ENCODE results near the gene SDCCAG8.

SDCCAG8 gene

DNA sequence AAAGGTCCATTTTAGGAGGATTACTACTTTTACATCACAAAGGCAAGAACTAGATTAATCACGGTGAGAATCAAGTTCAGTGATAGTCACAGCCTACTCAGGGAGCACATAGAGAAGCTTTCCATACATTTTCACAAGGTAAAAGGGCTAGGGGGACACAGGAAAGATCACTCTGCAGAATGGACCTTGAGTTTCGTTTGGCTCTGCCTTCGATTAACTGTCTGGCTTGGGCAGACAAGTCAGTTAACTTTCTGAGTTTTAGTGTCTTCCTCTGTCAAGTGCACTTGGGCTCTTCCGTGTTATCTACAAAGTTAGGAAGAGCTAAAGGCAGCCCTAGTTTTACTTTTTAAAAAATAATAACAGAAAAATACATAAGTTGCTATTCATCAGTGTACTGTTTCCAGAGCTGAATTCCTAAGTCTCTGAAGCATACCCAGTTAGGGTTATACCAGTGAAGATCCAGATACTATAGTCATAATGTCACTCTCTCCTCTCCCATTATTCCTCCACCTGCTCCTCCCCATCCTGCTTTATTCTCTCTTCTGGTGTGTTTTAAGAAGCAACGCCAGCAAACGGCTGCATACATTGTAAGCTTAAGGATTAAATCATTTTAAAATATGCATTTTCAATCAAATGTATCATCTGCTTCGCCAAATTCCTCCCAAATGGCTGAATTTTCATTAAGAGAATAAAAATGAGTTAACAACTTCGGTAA is 2.5 kb upstream of the SDCCAG8 start:
- DNase-seq (ENCODE audit: low read depth), result no peak
- H3K4me3 ChIP-seq (ENCODE audit: low read depth, low read length), result peak overlapping the region; percentile 89

DNA sequence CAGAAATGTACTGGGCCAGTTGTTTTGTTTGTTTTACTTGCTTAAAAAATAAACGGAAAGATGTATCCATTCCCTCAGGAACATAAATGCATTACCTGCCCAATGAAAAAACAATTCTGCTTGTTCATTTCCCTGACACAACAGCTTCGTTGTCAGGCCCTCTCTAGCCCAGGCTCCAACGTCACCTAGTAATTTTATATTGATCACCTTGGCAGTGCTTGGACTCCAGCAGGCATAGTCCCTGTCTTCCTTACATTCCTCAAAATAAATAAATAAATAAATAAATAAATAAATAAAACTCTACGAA is 2.0 kb upstream of the SDCCAG8 start:
- no peak for DNase-seq (ENCODE audit: low read depth)
- H3K4me3 ChIP-seq (ENCODE audit: low read depth, low read length), result peak overlapping the region; percentile 89

DNA sequence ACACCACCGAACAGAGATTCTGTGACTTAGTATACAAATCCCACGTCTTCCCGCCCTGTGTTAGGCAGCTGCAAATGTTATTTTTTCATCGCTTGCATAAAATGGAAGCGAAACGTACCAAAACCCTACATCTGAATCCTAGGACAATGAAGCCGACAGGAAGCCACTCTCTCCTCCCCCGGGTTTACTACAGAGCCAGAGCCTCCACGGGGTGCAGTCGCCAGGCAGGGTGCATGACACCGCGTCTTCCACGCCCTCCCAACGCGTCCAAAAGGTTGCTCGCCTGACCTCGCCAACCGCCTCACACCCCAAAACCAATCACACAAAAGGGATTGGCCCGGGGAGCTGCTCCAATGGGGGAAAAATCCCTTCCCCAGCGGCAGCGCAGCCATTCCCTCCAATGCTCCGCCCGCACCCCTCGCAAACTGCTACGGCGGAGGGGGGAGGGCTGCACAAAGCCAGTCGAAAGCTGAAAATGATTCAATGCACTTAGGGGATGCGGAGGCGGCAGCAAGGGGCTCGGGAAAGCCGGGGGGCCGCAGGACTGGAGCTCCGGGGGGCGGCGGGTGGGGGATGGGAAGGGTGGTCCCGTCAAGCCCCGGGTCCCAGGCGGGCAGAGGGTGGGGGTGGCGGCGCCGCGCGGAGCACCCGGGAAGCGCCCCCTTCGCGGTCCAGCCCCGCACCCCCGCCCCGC is 1.5 kb upstream of the SDCCAG8 start:
- no peak for DNase-seq (ENCODE audit: low read depth)

DNA sequence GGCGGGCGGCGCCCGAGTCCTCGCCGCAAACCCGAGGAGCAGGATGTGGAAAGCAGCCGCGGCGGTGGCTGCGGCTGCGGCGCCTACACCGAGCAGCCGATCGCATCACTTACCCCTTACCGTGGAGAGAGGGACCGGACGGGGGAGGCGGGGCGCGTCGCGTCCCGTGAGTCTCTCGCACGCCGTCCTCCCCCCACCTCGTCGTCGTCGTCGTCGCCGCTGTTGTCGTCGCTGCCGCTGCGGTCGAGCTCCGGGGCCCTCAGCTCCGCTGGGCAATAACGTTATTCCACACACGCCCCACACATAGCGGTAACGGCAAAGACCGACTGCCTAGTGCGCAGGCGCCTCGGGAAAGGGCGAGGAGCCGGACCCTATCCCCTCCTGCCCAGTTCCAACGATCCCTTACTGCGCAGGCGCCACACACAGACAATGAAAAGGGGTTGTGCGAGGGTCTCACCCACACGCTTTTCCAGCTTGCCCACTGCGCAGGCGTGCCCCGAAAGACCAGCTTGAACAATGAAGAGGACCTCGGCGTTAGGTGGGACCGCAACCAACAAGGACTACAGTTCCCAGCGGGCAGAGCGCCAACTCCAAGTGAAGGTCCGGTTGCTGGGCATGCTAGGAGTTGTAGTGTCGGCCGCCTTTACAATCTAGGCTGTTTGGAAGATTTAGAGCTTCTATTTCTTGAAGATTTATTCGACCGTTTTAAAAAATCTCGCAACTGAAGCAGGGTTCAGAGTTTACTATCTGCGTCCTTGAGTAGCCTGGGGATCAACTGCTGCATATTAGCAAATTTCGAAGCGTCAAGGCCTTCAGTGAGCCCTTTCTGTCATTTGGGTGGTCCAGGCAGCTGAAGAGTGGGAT is 682 bp upstream of the SDCCAG8 start, which contains the start of gene CEP170:
Gene CEP170, minus strand, starts transcription at position 355 of the 864 bp plus-strand sequence. CDS start 30,001 bp downstream, outside the sequence.
- DNase-seq (ENCODE audit: low read depth), result peak; percentile 96
- H3K4me3 ChIP-seq (ENCODE audit: low read depth, low read length), result peak within 1 kb of the TSS; percentile 89

More for the DNA sequence above, 1.5 kb upstream of the SDCCAG8 start:
- peak overlapping the region; percentile 89 for H3K4me3 ChIP-seq (ENCODE audit: low read depth, low read length)

DNA sequence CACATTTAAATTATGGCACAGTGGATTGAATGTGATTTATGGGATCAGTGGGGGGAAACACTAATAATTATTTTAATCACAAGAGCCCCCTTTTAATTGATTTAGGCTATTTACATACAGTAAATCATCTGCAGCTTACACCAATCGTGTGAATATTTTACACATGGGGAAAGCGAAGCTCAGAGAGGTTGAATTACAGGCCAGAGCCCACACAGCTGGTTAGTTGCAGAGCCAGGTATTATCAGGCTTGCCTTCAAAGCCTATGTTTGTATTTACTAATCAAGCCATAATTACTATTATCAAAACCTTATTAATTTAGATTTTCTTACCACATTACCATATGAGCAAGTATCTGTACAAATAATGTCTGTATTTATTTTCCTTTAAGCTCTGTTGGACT is 749 bp downstream of the SDCCAG8 start:
- DNase-seq (ENCODE audit: low read depth), result no peak
- peak overlapping the region; percentile 89 for H3K4me3 ChIP-seq (ENCODE audit: low read depth, low read length)

- no peak for DNase-seq (ENCODE audit: low read depth)
- H3K4me3 ChIP-seq (ENCODE audit: low read depth, low read length), result peak overlapping the region; percentile 89
Measured at GRCh38 chr1:243257189-243257588, 1.3 kb downstream of the SDCCAG8 start.

DNA sequence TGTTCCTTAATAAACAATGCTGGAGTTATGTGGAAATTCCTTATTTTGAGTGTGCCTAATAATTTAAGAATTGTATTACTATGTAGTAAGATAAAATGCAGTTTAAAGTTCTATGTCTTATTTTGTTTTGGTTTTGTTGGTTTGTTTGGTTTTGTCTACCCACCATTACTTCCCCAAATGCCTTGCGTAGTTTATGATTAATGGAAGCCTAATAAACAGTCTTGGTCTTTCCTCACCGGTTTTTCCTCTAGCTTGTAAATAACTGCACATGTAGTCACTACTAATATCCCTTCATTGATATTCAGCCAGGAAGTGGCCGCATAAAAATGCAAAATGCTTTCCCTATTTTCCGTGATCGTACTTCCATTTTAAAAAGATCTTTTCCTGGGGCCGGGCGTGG is 2.9 kb downstream of the SDCCAG8 start:
- H3K4me3 ChIP-seq (ENCODE audit: low read depth, low read length), result no peak overlapping the region
- no peak for DNase-seq (ENCODE audit: low read depth)

DNA sequence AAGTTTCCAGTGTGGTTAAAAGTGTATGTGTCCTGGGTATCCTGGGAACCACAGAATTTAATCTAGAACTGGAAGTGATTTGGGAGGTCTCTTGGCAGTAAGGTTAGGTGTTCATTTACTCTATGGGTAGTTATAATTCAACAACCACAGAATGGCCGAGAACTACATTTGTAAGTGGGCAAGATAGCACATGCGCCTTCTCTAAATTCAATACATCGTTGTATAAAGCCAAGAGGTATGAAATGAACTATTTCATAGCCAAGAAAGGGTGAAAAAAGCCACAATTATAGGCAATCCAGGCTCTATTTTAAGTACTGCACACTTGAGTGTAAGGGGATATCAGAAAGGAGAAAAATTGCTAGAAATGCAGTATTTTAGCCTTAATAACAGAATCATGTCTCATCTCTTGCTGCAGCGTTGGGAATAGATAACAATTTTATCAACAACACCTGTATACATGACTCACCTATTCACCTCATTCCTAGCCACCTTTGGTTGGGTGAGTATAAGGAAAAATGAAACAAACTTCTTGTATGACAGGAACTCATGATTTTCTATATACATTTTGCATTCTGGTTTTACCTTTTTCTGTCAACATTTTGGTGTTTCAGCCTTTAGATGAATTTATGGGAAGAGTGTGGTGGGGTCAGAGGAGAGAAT is 4.5 kb downstream of the SDCCAG8 start:
- no peak overlapping the region for H3K4me3 ChIP-seq (ENCODE audit: low read depth, low read length)
- DNase-seq (ENCODE audit: low read depth), result no peak

DNA sequence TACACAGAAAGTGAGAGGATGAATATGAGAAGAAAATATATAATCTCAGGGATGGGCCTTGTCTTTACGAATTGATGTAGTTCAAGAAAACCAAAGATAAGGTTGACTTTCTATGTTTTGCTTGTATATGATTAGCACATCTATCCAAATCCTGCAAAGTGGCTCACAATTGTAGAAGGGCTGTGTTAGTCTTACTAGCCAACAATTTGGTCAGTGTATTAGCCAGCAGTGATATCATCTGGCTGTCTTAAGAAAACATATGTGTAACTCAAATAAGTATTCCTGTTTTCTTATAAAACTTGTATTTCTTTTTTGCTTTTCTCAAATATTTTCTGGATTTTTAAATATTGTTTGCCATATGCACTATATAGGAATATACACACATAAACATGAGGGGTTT is 5.5 kb downstream of the SDCCAG8 start:
- no peak for DNase-seq (ENCODE audit: low read depth)
- no peak overlapping the region for H3K4me3 ChIP-seq (ENCODE audit: low read depth, low read length)

DNA sequence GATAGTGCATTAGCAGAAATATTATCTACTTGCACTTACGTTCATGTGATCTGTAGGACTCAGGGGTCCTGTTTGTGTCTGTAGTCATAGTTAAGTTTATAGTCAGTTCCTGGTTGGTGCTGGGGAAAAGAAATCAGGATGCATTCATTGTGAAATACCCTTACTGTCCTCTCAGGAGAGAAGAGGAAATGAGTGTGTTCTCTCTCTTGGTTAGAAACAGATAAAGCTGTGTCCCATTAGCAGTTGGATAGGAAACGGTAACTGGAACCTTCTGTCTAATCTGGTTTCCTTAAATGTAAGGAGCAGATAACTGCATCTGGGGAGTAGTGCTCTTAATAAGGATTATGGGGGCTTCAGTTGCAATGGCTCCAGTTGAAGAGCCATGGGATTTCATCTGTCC is 8.9 kb downstream of the SDCCAG8 start:
- peak; percentile 80 for DNase-seq (ENCODE audit: low read depth)
- H3K4me3 ChIP-seq (ENCODE audit: low read depth, low read length), result no peak overlapping the region

GRCh38 chr1:243266231-243266630 is 10.4 kb downstream of the SDCCAG8 start:
- DNase-seq (ENCODE audit: low read depth), result no peak

DNA sequence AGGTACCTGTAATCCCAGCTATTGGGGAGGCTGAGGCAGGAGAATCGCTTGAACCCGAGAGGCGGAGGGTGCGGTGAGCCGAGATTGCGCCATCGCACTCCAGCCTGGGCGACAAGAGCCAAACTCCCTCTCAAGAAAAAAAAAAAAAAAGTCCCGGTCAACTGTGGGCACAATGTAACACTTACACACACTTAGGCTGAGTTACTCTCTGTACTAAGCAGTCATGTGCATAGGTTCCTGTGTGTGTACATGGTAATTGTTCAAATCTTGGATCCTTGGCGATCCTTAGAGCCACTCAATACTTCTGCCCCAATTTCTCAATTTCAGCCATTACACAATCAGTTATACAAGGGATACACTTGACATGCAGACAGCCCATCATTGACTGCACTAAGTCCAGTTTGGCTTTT is 11.6 kb downstream of the SDCCAG8 start:
- H3K4me3 ChIP-seq (ENCODE audit: low read depth, low read length), result no peak overlapping the region
- no peak for DNase-seq (ENCODE audit: low read depth)

More at GRCh38 chr1:243266231-243266630, 10.4 kb downstream of the SDCCAG8 start:
- H3K4me3 ChIP-seq (ENCODE audit: low read depth, low read length), result no peak overlapping the region

DNA sequence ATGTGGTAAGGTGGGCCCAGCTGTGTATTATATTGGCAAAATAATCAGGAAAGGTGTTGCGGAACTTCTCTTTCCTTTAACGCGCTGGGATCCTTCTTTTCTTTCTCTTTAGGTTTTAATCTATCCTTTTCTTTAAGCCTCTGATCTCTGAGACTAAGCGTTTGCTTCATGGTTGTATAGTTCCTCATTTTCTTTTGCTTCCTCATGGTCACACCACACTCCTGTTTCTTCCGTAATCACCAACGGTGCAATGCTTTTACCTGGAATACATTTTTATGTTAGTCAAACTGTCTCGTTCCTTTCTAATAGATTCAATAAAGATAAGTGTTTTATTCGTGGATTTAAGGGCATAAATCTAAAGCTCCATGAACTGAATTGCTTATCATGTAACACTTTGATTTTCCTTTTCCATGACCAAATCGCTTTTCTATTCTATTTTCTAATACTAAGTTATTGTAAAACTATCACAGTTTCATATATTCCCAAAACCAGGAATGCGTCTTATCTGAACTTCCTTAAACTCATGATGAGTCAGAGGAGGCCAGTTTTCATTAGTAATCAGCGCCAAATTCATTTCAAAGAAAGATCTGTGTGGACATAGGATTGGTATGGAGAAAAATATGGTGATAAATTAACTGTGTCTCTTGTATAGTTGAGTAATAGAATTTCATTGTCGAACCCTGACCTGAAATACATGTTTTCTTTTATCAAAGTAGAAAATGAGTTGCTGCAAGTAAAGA is 12.2 kb downstream of the SDCCAG8 start:
- DNase-seq (ENCODE audit: low read depth), result peak; percentile 43
- no peak overlapping the region for H3K4me3 ChIP-seq (ENCODE audit: low read depth, low read length)

DNA sequence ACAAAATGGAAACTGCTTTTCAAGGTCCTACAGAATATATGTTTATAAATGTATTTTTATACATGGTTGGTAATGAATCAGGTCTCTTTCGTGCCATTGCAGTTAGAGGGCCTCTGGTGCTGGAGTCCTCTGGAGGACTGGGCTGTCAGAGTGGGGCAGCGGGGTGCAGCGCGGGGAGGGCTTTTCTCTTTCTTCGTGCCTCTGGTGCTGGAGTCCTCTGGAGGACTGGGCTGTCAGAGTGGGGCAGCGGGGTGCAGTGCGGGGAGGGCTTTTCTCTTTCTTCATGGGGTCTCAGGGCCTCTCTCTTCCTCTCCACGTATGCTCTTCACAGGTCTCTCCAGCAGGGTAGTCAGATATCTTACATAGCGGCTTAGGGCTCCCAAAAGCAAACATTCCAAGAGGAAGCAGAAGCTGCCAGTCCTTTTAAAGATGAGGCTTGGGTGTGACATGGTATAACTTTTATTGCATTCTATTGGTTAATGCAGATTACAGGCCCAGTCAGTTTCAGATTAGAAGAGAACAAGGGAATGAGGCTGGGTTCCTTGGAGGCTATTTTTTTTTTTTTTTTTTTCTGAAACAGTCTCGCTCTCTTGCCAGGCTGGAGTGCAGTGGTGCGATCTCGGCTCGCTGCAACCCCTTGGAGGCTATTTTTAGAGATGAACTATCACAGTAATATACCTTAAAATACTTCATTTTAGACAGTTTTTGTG is 13.1 kb downstream of the SDCCAG8 start:
- no peak overlapping the region for H3K4me3 ChIP-seq (ENCODE audit: low read depth, low read length)
- DNase-seq (ENCODE audit: low read depth), result no peak

DNA sequence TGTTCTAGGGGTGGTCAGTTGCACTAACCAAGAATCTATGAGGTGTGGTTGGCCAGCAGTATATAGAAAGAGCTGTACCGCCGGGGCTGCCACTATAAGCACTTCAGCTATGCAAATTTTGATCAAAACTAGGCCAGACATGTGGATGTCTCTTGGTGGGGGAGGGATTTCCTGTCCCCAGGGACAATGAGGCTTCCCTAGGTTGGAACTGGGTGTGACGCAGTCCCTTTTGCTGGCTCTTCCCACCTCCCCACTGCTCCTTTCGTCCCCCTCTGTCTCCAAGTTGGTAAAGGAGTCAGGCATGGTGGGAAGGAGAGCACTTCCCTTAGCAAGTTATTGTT is 13.6 kb downstream of the SDCCAG8 start:
- no peak for DNase-seq (ENCODE audit: low read depth)
- H3K4me3 ChIP-seq (ENCODE audit: low read depth, low read length), result no peak overlapping the region

DNA sequence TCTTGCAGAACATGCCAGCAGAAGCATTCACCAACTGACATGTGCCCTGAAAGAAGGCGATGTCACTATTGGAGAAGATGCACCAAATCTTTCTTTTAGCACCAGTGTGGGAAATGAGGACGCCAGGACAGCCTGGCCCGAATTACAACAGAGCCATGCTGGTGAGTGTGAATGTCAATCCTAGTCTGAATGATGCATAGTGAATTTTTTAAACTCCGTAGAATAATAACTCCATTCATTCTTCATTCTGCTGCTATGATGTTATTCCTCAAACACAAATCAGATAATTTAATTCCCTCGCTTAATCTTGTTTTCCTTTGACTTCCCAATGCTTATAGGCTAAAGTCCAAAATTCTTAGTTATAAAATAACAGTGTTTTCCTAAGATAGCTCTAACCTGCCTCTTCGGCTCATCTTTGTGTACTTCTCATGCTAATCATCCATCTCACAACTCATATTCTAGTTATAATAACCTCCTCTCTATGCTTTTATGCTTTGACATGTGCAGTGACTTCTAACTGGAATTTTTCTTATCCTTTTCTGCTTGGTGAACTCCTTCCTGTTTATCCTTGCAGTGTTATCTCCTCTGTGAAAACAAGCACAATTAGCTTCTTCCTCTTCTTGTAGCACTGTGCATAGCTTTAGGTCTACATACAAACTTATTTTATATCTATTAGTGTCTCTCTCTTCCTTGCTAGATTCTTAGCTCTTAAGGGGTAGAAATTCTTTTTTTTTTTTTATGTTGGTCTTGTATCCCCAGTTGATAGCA is 14.4 kb downstream of the SDCCAG8 start:
- H3K4me3 ChIP-seq (ENCODE audit: low read depth, low read length), result no peak overlapping the region
- no peak for DNase-seq (ENCODE audit: low read depth)

- DNase-seq (ENCODE audit: low read depth), result no peak
- no peak overlapping the region for H3K4me3 ChIP-seq (ENCODE audit: low read depth, low read length)
Measured at GRCh38 chr1:243271996-243272395, 16.2 kb downstream of the SDCCAG8 start.

GRCh38 chr1:243272401-243272800 is 16.6 kb downstream of the SDCCAG8 start:
- H3K4me3 ChIP-seq (ENCODE audit: low read depth, low read length), result no peak overlapping the region
- DNase-seq (ENCODE audit: low read depth), result no peak

All from skeletal muscle cell (primary cell).